PC-3 (cell line): ENCODE results near the gene MIPEP.
A peak's percentile ranks its signal among the peaks of the same experiment; 100 is the strongest.

Experiments used
- CTCF ChIP-seq: fragments of 300-600 bp; sonication (generic); conservative IDR thresholded peaks from 2 replicates; pipeline ENCODE4 v1.5.1; 2017; ENCODE audit warnings: antibody characterized with exemption, low read depth, mild to moderate bottlenecking, low read length
- EZH2phosphoT487 ChIP-seq: fragments of 300-600 bp; sonication (generic); IDR thresholded peaks from 2 replicates; pipeline ENCODE4 v1.6.1; 2018; ENCODE audit warnings: mild to moderate bottlenecking, antibody characterized with exemption, low read length, borderline replicate concordance

DNA sequence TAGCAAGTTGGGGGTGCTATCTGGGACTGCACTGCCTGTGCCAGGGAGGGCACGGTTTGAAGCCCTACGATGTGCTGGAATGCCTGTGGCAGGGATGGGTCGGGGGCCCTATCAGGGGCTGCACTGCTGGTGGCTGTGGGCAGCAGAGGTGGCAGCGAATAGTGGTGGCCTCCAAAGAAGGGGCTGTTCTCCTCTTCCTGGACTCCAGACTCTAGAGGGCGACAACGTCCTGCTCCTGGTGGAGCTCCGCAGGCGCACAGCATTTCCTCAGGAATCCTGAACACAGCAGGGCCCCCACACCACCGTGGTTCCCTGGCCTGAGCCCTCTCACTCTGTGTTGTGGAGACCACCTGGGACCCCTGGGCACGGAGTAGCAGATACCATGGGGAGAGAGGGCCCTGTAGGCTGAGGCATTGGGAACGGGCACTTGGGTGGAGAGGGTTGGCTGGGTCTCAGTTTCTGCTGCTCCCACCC is 173.4 kb downstream of the MIPEP start:
- TF ChIP-seq CTCF (peak; percentile 77), EZH2phosphoT487 (no peak)
